ENCODE data around the gene WWC2. TPM values are rescaled to one million over a fixed set of nuclear protein-coding genes. Genes with fewer than 3 reads are reported as not detected.

WWC2 gene
- total RNA-seq, 1 experiment from 2014 or later: 39.1 TPM

DNA sequence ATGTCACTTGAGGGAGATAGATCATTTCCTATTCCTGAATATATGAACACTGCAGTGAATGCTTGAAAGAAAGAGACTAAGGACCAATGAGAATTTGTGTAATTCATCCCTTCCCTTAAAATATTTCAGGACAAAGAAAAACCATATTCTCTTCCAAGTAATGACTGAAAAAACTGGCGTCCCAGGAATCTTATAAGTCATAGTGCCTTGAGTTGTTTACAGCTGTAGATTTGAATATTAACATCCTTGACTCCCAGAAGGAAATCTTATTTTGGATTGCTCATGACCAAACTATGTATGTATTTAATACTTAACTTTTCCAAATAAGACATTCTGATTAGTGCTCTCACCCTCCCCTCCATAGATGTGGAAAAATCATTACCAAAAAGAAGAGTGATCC is 165.6 kb downstream of the WWC2 start:
- no TSS peak for BruUV-seq (replicated peaks)
- intact Hi-C loops (cut with micrococcal nuclease): loop anchor here (10.0 kb wide), 2 partner anchors 460 to 900 kb away; no protein-coding TSS in a partner anchor
- no peak for DNase-seq (ENCODE audit: low read depth, low spot score)
- RAD21 ChIA-PET (ENCODE audit: low non-redundant PET in 1 of 2, low total read pairs in 2 of 2, uncharacterized antibody in 2 of 2, unreplicated experiment in 2 of 2): no interaction called here
- Histone ChIP-seq H3K27me3 (ENCODE audit: insufficient read depth, low read length) (no peaks in the 10 kb centered on the region), H3K9ac (ENCODE audit: low read length) (no peak overlapping the region), H3K4me1 (ENCODE audit: control insufficient read depth in 1 of 2, insufficient read depth in 2 of 2, low read length in 2 of 2) (peaks cover 0 to 4% of the 10 kb centered on the region in 2 experiments; a peak in 2 of 4 replicates), H3K4me2 (ENCODE audit: low read length) (no peak overlapping the region), H3K9me2 (ENCODE audit: insufficient read depth) (no peaks in the 10 kb centered on the region), H3K27ac (ENCODE audit: low read depth, low read length) (no peak overlapping the region), H3K9me3 (ENCODE audit: control insufficient read depth in 1 of 2, insufficient read depth in 1 of 2, low read depth in 1 of 2, low read length in 2 of 2) (no peaks in the 10 kb centered on the region), H3K36me3 (ENCODE audit: control insufficient read depth in 1 of 2, insufficient read depth in 2 of 2, low read length in 2 of 2) (peaks cover 7 to 23% of the 10 kb centered on the region in 2 experiments; a peak in 2 of 4 replicates), H3K4me3 (replicated peaks in 1 of 2; ENCODE audit: low read depth in 1 of 2, low read length in 2 of 2) (no peak overlapping the region), H4K20me1 (ENCODE audit: insufficient read depth) (no peaks in the 10 kb centered on the region), H3K79me2 (ENCODE audit: insufficient read depth, low read length) (no peaks in the 10 kb centered on the region), H2AFZ (ENCODE audit: low read depth, low read length, poor library complexity, severe bottlenecking) (no peak overlapping the region)
- ATAC-seq: no peak
- POLR2A ChIA-PET: no interaction called here
- CTCF ChIA-PET: interaction anchor here (1.0 kb wide), 1 partner anchor 191 kb away, joined by 3 read pairs; no protein-coding TSS in a partner anchor
- TF ChIP-seq SIN3A (IDR thresholded peaks at IDR 0.05; ENCODE audit: low read depth) (no peak), ZFX (IDR thresholded peaks at IDR 0.05) (no peak), RAD21 (IDR thresholded peaks at IDR 0.05; ENCODE audit: low read depth) (no peak), EZH2phosphoT487 (IDR thresholded peaks at IDR 0.05; ENCODE audit: borderline replicate concordance) (no peak), POLR2A (IDR thresholded peaks at IDR 0.05; ENCODE audit: borderline replicate concordance, extremely low read depth, insufficient read depth, insufficient read length) (no peak), SP1 (IDR thresholded peaks at IDR 0.05; ENCODE audit: low read depth) (no peak), POLR2AphosphoS5 (IDR thresholded peaks at IDR 0.05; ENCODE audit: low read depth, low read length) (no peak), SRF (IDR thresholded peaks at IDR 0.05; ENCODE audit: low read depth) (no peak), JUND (IDR thresholded peaks at IDR 0.05) (no peak), FOSL1 (IDR thresholded peaks at IDR 0.05; ENCODE audit: low read depth) (no peak), CEBPB (IDR thresholded peaks at IDR 0.05; ENCODE audit: low read depth) (no peak)
- TF ChIP-seq, protein P1, sequence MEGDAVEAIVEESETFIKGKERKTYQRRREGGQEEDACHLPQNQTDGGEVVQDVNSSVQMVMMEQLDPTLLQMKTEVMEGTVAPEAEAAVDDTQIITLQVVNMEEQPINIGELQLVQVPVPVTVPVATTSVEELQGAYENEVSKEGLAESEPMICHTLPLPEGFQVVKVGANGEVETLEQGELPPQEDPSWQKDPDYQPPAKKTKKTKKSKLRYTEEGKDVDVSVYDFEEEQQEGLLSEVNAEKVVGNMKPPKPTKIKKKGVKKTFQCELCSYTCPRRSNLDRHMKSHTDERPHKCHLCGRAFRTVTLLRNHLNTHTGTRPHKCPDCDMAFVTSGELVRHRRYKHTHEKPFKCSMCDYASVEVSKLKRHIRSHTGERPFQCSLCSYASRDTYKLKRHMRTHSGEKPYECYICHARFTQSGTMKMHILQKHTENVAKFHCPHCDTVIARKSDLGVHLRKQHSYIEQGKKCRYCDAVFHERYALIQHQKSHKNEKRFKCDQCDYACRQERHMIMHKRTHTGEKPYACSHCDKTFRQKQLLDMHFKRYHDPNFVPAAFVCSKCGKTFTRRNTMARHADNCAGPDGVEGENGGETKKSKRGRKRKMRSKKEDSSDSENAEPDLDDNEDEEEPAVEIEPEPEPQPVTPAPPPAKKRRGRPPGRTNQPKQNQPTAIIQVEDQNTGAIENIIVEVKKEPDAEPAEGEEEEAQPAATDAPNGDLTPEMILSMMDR (IDR thresholded peaks at IDR 0.05 in 2 of 3, conservative IDR thresholded peaks at IDR 0.05 in 1 of 3; ENCODE audit: borderline replicate concordance in 1 of 3, insufficient read depth in 1 of 3, low read depth in 2 of 3, low read length in 2 of 3): no peak
- TF ChIP-seq, protein P2, sequence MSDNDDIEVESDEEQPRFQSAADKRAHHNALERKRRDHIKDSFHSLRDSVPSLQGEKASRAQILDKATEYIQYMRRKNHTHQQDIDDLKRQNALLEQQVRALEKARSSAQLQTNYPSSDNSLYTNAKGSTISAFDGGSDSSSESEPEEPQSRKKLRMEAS (IDR thresholded peaks at IDR 0.05): no peak
